Mucosa of stomach (tissue), 1 donor: ENCODE results near the gene CASQ2.

Source experiments
- H3K27me3 ChIP-seq: one replicate; pipeline ENCODE4 v1.7.0; 2013; ENCODE audit warnings: mild to moderate bottlenecking, low read length; ENCODE audit not compliant: control insufficient read depth, insufficient read depth
- H3K36me3 ChIP-seq: one replicate; pipeline ENCODE4 v1.7.0; 2013; ENCODE audit warnings: low read length; ENCODE audit not compliant: control insufficient read depth, insufficient read depth
- H3K4me1 ChIP-seq: one replicate; pipeline ENCODE4 v1.7.0; 2013; ENCODE audit warnings: mild to moderate bottlenecking, low read length; ENCODE audit not compliant: control insufficient read depth, insufficient read depth
- H3K4me3 ChIP-seq: one replicate; pipeline ENCODE4 v1.7.0; 2013; ENCODE audit warnings: low read length
- H3K9ac ChIP-seq: one replicate; pipeline ENCODE4 v1.7.0; 2013; ENCODE audit warnings: mild to moderate bottlenecking, low read length, moderate library complexity
- H3K9me3 ChIP-seq: one replicate; pipeline ENCODE4 v1.7.0; 2013; ENCODE audit warnings: mild to moderate bottlenecking, low read length, moderate library complexity; ENCODE audit not compliant: control insufficient read depth
- donor health status: Pancreatic carcinoma.

The CASQ2 gene

GRCh38 chr1:115666206-115666605, 102.3 kb downstream of the CASQ2 start:
- Histone ChIP-seq H3K4me1 (peaks cover 13% of the 10 kb centered on the region), H3K4me3 (no peak overlapping the region), H3K9me3 (no peaks in the 10 kb centered on the region), H3K36me3 (peaks cover 7% of the 10 kb centered on the region), H3K9ac (no peak overlapping the region), H3K27me3 (no peaks in the 10 kb centered on the region)

- Histone ChIP-seq H3K9me3 (no peaks in the 10 kb centered on the region), H3K9ac (no peak overlapping the region), H3K4me3 (no peak overlapping the region), H3K4me1 (peaks cover 6% of the 10 kb centered on the region), H3K36me3 (peaks cover 7% of the 10 kb centered on the region), H3K27me3 (no peaks in the 10 kb centered on the region)
Measured at GRCh38 chr1:115665319-115666096, 103.0 kb downstream of the CASQ2 start.

- Histone ChIP-seq H3K27me3 (no peaks in the 10 kb centered on the region), H3K9me3 (no peaks in the 10 kb centered on the region), H3K4me3 (no peak overlapping the region), H3K4me1 (no peaks in the 10 kb centered on the region), H3K9ac (no peak overlapping the region), H3K36me3 (peaks cover 7% of the 10 kb centered on the region)
Measured at GRCh38 chr1:115661157-115661556, 107.4 kb downstream of the CASQ2 start.

GRCh38 chr1:115660151-115660550, 108.4 kb downstream of the CASQ2 start:
- no peaks in the 10 kb centered on the region for H3K9me3 ChIP-seq
- H3K4me3 ChIP-seq: no peak overlapping the region
- H3K36me3 ChIP-seq: peaks cover 7% of the 10 kb centered on the region
- no peak overlapping the region for H3K9ac ChIP-seq
- H3K4me1 ChIP-seq: no peaks in the 10 kb centered on the region
- no peaks in the 10 kb centered on the region for H3K27me3 ChIP-seq

- Histone ChIP-seq H3K27me3 (no peaks in the 10 kb centered on the region), H3K9me3 (no peaks in the 10 kb centered on the region), H3K36me3 (peaks cover 2% of the 10 kb centered on the region), H3K4me3 (no peak overlapping the region), H3K4me1 (peaks cover 7% of the 10 kb centered on the region), H3K9ac (no peak overlapping the region)
Measured at GRCh38 chr1:115658646-115659045, 109.9 kb downstream of the CASQ2 start.

GRCh38 chr1:115656461-115657077, 111.9 kb downstream of the CASQ2 start:
- H3K27me3 ChIP-seq: no peaks in the 10 kb centered on the region
- no peaks in the 10 kb centered on the region for H3K9me3 ChIP-seq
- H3K9ac ChIP-seq: no peak overlapping the region
- H3K36me3 ChIP-seq: no peaks in the 10 kb centered on the region
- peaks cover 7% of the 10 kb centered on the region for H3K4me1 ChIP-seq
- no peak overlapping the region for H3K4me3 ChIP-seq

GRCh38 chr1:115655916-115656315, 112.6 kb downstream of the CASQ2 start:
- H3K9me3 ChIP-seq: no peaks in the 10 kb centered on the region
- H3K4me3 ChIP-seq: no peak overlapping the region
- H3K9ac ChIP-seq: no peak overlapping the region
- H3K4me1 ChIP-seq: peaks cover 11% of the 10 kb centered on the region
- no peaks in the 10 kb centered on the region for H3K36me3 ChIP-seq
- no peaks in the 10 kb centered on the region for H3K27me3 ChIP-seq

GRCh38 chr1:115655306-115655663, 113.2 kb downstream of the CASQ2 start:
- H3K9me3 ChIP-seq: no peaks in the 10 kb centered on the region
- H3K4me3 ChIP-seq: no peak overlapping the region
- H3K36me3 ChIP-seq: no peaks in the 10 kb centered on the region
- H3K4me1 ChIP-seq: peaks cover 16% of the 10 kb centered on the region
- H3K9ac ChIP-seq: no peak overlapping the region
- no peaks in the 10 kb centered on the region for H3K27me3 ChIP-seq

- no peak overlapping the region for H3K9ac ChIP-seq
- H3K4me3 ChIP-seq: no peak overlapping the region
- H3K36me3 ChIP-seq: no peaks in the 10 kb centered on the region
- H3K9me3 ChIP-seq: no peaks in the 10 kb centered on the region
- H3K27me3 ChIP-seq: no peaks in the 10 kb centered on the region
- peaks cover 20% of the 10 kb centered on the region for H3K4me1 ChIP-seq
Measured at GRCh38 chr1:115654663-115655305, 113.7 kb downstream of the CASQ2 start.

- Histone ChIP-seq H3K36me3 (no peaks in the 10 kb centered on the region), H3K9ac (no peak overlapping the region), H3K4me1 (peaks cover 26% of the 10 kb centered on the region), H3K9me3 (no peaks in the 10 kb centered on the region), H3K4me3 (no peak overlapping the region), H3K27me3 (no peaks in the 10 kb centered on the region)
Measured at GRCh38 chr1:115654125-115654524, 114.4 kb downstream of the CASQ2 start.

- H3K9ac ChIP-seq: no peak overlapping the region
- no peaks in the 10 kb centered on the region for H3K9me3 ChIP-seq
- H3K36me3 ChIP-seq: no peaks in the 10 kb centered on the region
- H3K4me1 ChIP-seq: peaks cover 44% of the 10 kb centered on the region
- H3K27me3 ChIP-seq: no peaks in the 10 kb centered on the region
- no peak overlapping the region for H3K4me3 ChIP-seq
Measured at GRCh38 chr1:115652236-115652788, 116.2 kb downstream of the CASQ2 start.

- peaks cover 45% of the 10 kb centered on the region for H3K4me1 ChIP-seq
- no peaks in the 10 kb centered on the region for H3K36me3 ChIP-seq
- no peaks in the 10 kb centered on the region for H3K27me3 ChIP-seq
- no peak overlapping the region for H3K4me3 ChIP-seq
- no peaks in the 10 kb centered on the region for H3K9me3 ChIP-seq
- H3K9ac ChIP-seq: no peak overlapping the region
Measured at GRCh38 chr1:115651391-115651790, 117.1 kb downstream of the CASQ2 start.
